Mucosa of descending colon (tissue), 3 donors: ENCODE data around the gene KCTD10. TPM values are rescaled to one million over a fixed set of nuclear protein-coding genes. Genes with fewer than 3 reads are reported as not detected.
"Not testable (repeated sequence)": the region's sequence is repeated elsewhere in the genome, so short reads cannot be mapped to it uniquely, and the experiment has no call there.

Source experiments
- ATAC-seq: fragments of 200-7000 bp; cut with Tn5 transposase; one replicate; pipeline ENCODE4 v1.9.1; 2020; ENCODE audit warnings: mild to moderate bottlenecking, moderate library complexity
- DNase-seq, 3 donors: peaks; one replicate each; pipeline ENCODE4 v3.0.0-alpha.2; 2020
- H3K36me3 ChIP-seq: fragments of 200-600 bp; one replicate; pipeline ENCODE4 v1.8.0; 2021; ENCODE audit warnings: low read depth, mild to moderate bottlenecking
- H3K4me1 ChIP-seq: fragments of 200-600 bp; one replicate; pipeline ENCODE4 v1.8.0; 2021; ENCODE audit warnings: low read depth, mild to moderate bottlenecking
- H3K4me3 ChIP-seq: fragments of 200-600 bp; one replicate; pipeline ENCODE4 v1.8.0; 2021; ENCODE audit warnings: mild to moderate bottlenecking
- H3K9me3 ChIP-seq: fragments of 200-600 bp; one replicate; pipeline ENCODE4 v1.8.0; 2021; ENCODE audit warnings: mild to moderate bottlenecking
- intact Hi-C, 2 donors: fragments of 100-400 bp; cut with DNase I in 1 of 2; cut with micrococcal nuclease in 1 of 2; formaldehyde crosslinking; loops; one replicate each; pipeline versions ENCODE4 v1.11.0 to v1.11.1; 2022; cut with DNase I, micrococcal nuclease
- total RNA-seq, 3 donors: library from RNA; stranded (reverse); fragmentation: NEBNext Ultra II Directional in 2 of 3; extraction: Animal tissue kit (Norgen Biotek cat#: 25700) in 2 of 3; gene quantifications; one replicate each; pipeline versions ENCODE4 v1.2.1 to v1.2.4, GENCODE V29; 2021 to 2023
- TF ChIP-seq, protein P1 (sequence below): fragments of 200-600 bp; IDR thresholded peaks from one replicate; pipeline ENCODE4 v1.8.0; 2022; ENCODE audit warnings: antibody characterized with exemption, mild to moderate bottlenecking
- donor health status: DM: no; HTN: no; CAD: no; lungs with moderate emphysema.
- donor health status: DM: no; HTN: no; CAD: no.
- donor health status: DM: no; HTN: yes; CAD: no.

Gene KCTD10
- total RNA-seq, 3 donors from 2014 or later = 81.1 to 86.3 (median 86.0) TPM

DNA sequence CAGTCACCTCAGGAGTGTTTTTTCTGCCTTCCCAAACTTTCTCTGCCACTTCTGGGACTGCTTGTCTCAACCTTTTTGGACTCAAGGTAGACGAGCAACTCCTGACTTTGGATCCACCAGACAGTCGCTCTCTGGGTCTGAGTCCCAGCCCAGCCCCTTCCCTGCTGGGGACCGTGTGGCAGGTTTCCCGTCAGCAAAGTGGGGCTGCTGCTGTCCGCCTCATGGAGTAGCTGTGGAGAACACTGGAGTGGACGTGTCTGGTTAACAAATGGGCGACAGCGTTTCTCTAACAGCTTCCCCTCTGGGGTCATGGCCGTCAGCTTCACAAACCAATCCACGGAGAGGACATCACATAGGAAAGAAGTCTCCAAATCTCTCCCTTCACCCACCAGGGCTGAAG lies 54.8 kb downstream of the KCTD10 start:
- no peaks in the 10 kb centered on the region for H3K9me3 ChIP-seq
- intact Hi-C loops = no loop called here
- TF ChIP-seq, protein P1, sequence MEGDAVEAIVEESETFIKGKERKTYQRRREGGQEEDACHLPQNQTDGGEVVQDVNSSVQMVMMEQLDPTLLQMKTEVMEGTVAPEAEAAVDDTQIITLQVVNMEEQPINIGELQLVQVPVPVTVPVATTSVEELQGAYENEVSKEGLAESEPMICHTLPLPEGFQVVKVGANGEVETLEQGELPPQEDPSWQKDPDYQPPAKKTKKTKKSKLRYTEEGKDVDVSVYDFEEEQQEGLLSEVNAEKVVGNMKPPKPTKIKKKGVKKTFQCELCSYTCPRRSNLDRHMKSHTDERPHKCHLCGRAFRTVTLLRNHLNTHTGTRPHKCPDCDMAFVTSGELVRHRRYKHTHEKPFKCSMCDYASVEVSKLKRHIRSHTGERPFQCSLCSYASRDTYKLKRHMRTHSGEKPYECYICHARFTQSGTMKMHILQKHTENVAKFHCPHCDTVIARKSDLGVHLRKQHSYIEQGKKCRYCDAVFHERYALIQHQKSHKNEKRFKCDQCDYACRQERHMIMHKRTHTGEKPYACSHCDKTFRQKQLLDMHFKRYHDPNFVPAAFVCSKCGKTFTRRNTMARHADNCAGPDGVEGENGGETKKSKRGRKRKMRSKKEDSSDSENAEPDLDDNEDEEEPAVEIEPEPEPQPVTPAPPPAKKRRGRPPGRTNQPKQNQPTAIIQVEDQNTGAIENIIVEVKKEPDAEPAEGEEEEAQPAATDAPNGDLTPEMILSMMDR = no peak
- H3K36me3 ChIP-seq = no peaks in the 10 kb centered on the region
- no peaks in the 10 kb centered on the region for H3K4me1 ChIP-seq
- no peak overlapping the region for H3K4me3 ChIP-seq
- DNase-seq (no peak), ATAC-seq (no peak)

DNA sequence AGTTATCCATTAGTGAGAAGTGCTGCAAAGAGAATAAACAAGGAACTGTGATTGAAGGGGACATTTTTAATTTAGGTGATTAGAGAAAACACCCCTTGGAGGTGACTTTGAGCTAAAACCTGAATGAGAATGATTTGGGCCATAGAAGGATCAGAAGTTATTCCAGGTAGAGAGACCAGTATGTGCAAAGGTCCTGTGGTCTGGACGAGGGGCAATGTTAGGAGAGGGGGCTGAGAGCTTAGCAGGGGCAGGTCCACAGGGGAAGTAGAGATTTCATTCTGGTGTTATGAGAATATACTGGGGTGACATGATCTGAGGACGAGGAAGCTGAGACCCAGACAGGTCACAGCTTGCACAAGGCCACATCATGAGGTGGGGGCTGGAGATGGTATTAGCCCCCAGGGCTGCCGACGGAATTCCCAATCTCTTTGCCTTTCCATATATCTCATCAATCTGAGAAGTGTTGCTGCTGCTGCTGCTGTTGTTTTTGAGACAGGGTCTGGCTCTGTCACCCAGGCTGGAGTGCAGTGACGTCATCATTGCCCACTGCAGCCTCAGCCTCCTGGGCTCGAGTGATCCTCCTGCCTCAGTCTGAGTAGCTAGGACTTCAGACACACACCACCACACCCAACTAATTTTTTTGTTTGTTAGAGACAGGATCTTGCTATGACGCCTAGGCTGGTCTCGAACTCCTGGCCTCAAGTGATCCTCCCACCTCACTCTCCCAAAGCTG lies 55.6 kb downstream of the KCTD10 start:
- H3K4me1 ChIP-seq = no peaks in the 10 kb centered on the region
- DNase-seq (no peak), ATAC-seq (no peak)
- no peak overlapping the region for H3K4me3 ChIP-seq
- no peaks in the 10 kb centered on the region for H3K36me3 ChIP-seq
- intact Hi-C loops = no loop called here
- H3K9me3 ChIP-seq = no peaks in the 10 kb centered on the region
- TF ChIP-seq, protein P1 = no peak

DNA sequence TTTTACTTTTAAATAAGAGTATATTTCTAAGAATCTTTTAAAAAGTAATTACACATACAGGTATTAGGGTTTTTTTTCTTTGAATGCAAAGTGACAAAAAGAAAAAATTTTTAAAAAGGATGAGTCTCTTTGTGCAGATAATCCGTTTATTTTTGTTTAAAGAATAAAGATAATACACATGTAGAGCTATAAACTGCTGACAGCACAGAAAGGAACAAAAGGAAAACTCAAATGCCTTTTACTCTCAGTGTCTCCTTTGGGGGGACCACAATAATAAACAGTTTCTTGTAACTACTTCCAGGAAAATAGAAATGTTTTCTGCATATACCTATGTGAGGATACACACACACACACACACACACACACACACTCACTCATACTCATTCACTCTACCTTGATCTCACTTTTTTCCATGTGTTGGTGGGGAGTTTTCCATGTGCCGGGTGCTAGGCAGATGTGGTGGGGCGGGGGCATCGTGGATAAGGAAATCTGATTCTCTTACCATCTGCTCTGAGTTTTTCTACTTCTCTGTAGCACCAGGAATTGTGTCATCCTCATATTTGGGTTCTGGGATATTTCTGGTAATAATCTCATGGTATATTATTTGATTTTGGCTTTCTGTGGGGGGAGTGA lies 58.1 kb downstream of the KCTD10 start:
- no peaks in the 10 kb centered on the region for H3K9me3 ChIP-seq
- no peak overlapping the region for H3K4me3 ChIP-seq
- H3K36me3 ChIP-seq = no peaks in the 10 kb centered on the region
- DNase-seq (no peak), ATAC-seq (no peak)
- TF ChIP-seq, protein P1 = no peak
- no peaks in the 10 kb centered on the region for H3K4me1 ChIP-seq
- intact Hi-C loops = no loop called here

DNA sequence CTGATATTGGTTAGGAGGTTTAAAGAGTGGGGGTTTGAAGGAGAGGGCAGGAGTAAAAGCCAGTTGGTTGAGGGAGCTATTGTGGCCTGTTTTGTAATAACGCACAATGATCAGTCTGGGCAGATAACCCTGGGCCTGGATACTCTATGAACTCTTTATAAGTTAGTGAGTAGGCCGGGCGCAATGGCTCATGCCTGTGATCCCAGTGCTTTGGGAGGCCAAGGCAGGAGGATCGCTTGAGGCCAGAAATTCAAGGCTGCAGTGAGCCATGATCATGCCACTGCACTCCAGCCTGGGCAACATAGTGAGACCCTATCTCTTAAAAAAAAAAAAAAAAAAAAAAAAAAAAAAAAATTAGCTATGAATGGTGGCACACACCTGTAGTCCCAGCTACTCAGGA lies 71.0 kb downstream of the KCTD10 start:
- ATAC-seq, H3K9me3 ChIP-seq, H3K4me1 ChIP-seq, H3K36me3 ChIP-seq, intact Hi-C loops, DNase-seq, H3K4me3 ChIP-seq: not testable (repeated sequence)

DNA sequence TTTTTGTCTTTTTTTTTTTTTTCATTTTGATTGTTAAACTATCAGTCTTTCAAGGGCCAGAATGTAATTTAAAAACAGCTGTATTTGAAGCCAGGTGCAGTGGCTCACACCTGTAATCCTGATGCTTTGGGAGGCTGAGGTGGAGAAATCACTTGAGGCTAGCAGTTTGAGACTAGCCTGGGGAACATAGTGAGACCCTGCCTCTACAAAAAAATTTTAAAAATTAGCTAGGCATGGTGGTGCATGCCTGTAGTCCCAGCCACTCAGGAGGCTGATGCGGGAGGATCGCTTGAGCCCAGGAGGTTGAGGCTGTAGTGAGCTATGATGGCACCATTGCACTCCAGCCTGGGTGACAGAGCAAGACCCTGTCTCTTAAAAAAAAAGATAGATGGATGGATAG lies 72.3 kb downstream of the KCTD10 start:
- ATAC-seq, H3K9me3 ChIP-seq, H3K4me1 ChIP-seq, H3K4me3 ChIP-seq, DNase-seq, H3K36me3 ChIP-seq, intact Hi-C loops: not testable (repeated sequence)

Other genes starting within 250 kb of the KCTD10 start
- gene FOXN4, start 168.0 kb downstream of the KCTD10 start, total RNA-seq = under 1 TPM in 1 of 3 donors, not detected in 2; 0.25 TPM
- under 1 TPM in 1 of 3 donors, not detected in 2; 0.41 TPM for gene MYO1H, start 129.4 kb downstream of the KCTD10 start, total RNA-seq
- 10 to 100 TPM; 52.5 to 62.3 (median 54.6) TPM for gene UBE3B, start 334 bp upstream of the KCTD10 start, total RNA-seq
- gene MMAB, start 96.2 kb upstream of the KCTD10 start, total RNA-seq = 10 to 100 TPM; 29.9 to 45.5 (median 42.0) TPM
- gene MVK, start 96.5 kb upstream of the KCTD10 start, total RNA-seq = 10 to 100 TPM; 18.9 to 30.0 (median 29.8) TPM
- gene FAM222A, start 236.5 kb upstream of the KCTD10 start, total RNA-seq = 1 to 10 TPM; 1.7 to 4.4 (median 3.5) TPM